Adrenal gland (tissue), 5 donors: ENCODE measurements around the gene MKNK2.

ENCODE experiments used
- CTCF ChIP-seq, 6 experiments: fragments of 450-650 bp in 4 of 6; fragments of 200-600 bp in 2 of 6; sonication (generic) in 1 of 6; IDR thresholded peaks; 1 replicate in 5 of 6; 2 replicates in 1 of 6; pipeline versions ENCODE4 v1.5.1 to v1.8.0; 2016 to 2021; ENCODE audit warnings: antibody characterized with exemption in 6 of 6, mild to moderate bottlenecking in 2 of 6, moderate library complexity in 1 of 6
- POLR2A ChIP-seq, 2 donors: fragments of 450-650 bp; IDR thresholded peaks; one replicate each; pipeline ENCODE4 v1.6.1; 2017; ENCODE audit warnings: antibody characterized with exemption in 2 of 2, mild to moderate bottlenecking in 2 of 2, moderate library complexity in 1 of 2
- donor health status: DM: no; HTN: no; CAD: no.

GRCh38 chr19:2051773-2052704, 995 bp upstream of the MKNK2 start:
- no peak for TF ChIP-seq CTCF (IDR thresholded peaks at IDR 0.05)
- TF ChIP-seq POLR2A (IDR thresholded peaks at IDR 0.05), result no peak
